K562 (cell line): ENCODE measurements around the gene ZNF716. TPM values are rescaled to one million over a fixed set of nuclear protein-coding genes. Genes with fewer than 3 reads are reported as not detected.

Experiments used
- ATAC-seq: fragments of 200-7000 bp; cut with Tn5 transposase; 3 replicates; pipeline ENCODE4 v1.9.1; 2020; ENCODE audit warnings: moderate library complexity
- BruUV-seq: library from RNA; stranded (reverse); fragments of 400-500 nt; replicated peaks from 2 replicates; lab custom pipeline; 2021; lab: Mats Ljungman, UMichigan
- CTCF ChIA-PET: fragments of 300-600 bp; formaldehyde crosslinking; extraction: SDS; loops from one replicate; lab custom pipeline; 2021; ENCODE audit warnings: low intra/inter-chr PET ratio; lab: Yijun Ruan, JAX
- POLR2A ChIA-PET: fragments of 300-600, 350-650 bp; sonication (Branson Sonifier 250); formaldehyde crosslinking; extraction: SDS; loops from one replicate; lab custom pipeline; 2021; ENCODE audit warnings: antibody characterized with exemption, inconsistent platforms; lab: Yijun Ruan, JAX
- DNase-seq, 4 experiments: peaks; one replicate each; pipeline versions ENCODE4 v3.0.0 to v3.0.0-alpha.2; 2011 to 2018; ENCODE audit warnings: low spot score in 3 of 4, mixed read lengths in 3 of 4; ENCODE audit errors: extremely low read depth in 1 of 4
- FAIRE-seq: peaks from 2 replicates; lab custom pipeline; 2011; peaks lifted over from hg19 to GRCh38; lab: Jason Lieb, UNC
- H2AFZ ChIP-seq: 2 replicates; pipeline ENCODE4 v1.6.0; 2011; ENCODE audit warnings: low read depth, low read length, control low read depth, inconsistent platforms
- H3K27ac ChIP-seq: fragments of 200-600 bp; 3 replicates; pipeline ENCODE4 v1.8.0; 2011; ENCODE audit warnings: low read depth, mild to moderate bottlenecking, control low read depth, inconsistent platforms, low read length, moderate library complexity, mixed read lengths; ENCODE audit errors: extremely low read depth
- H3K27me3 ChIP-seq, 2 experiments: fragments of 300-600 bp in 1 of 2; 2 replicates in 1 of 2; 3 replicates in 1 of 2; pipeline versions ENCODE4 v1.6.0 to v1.8.0; 2011; ENCODE audit warnings: inconsistent platforms in 2 of 2, low read length in 2 of 2, mild to moderate bottlenecking in 1 of 2, mixed read lengths in 1 of 2, moderate library complexity in 1 of 2; ENCODE audit not compliant: control insufficient read depth in 2 of 2, insufficient read depth in 2 of 2
- H3K36me3 ChIP-seq: fragments of 300-600 bp; 3 replicates; pipeline ENCODE4 v1.8.0; 2011; ENCODE audit warnings: mild to moderate bottlenecking, low read length, inconsistent platforms; ENCODE audit not compliant: control insufficient read depth, insufficient read depth
- H3K4me1 ChIP-seq, 2 experiments: fragments of 200-600 bp in 1 of 2; replicated peaks in 1 of 2; 2 replicates in 1 of 2; 3 replicates in 1 of 2; pipeline versions ENCODE4 v1.5.1 to v1.8.0; 2011; ENCODE audit warnings: inconsistent platforms in 2 of 2, low read length in 2 of 2, mild to moderate bottlenecking in 1 of 2, mixed read lengths in 1 of 2, moderate library complexity in 1 of 2; ENCODE audit not compliant: control insufficient read depth in 2 of 2, insufficient read depth in 2 of 2
- H3K4me2 ChIP-seq: 2 replicates; pipeline ENCODE4 v1.6.1; 2011; ENCODE audit warnings: low read length, control low read depth, inconsistent platforms, mixed read lengths; ENCODE audit not compliant: insufficient read depth
- H3K4me3 ChIP-seq: fragments of 200-600 bp; sonication (generic), shearing (Covaris generic); 2 replicates; pipeline ENCODE4 v1.5.1; 2016; ENCODE audit warnings: control low read depth, inconsistent platforms
- H3K79me2 ChIP-seq: fragments of 200-600 bp; 3 replicates; pipeline ENCODE4 v1.8.0; 2011; ENCODE audit warnings: low read length, inconsistent platforms; ENCODE audit not compliant: control insufficient read depth, insufficient read depth
- H3K9ac ChIP-seq, 2 experiments: 2 replicates each; pipeline versions ENCODE4 v1.6.0 to v1.6.1; 2011; ENCODE audit warnings: low read depth in 2 of 2, low read length in 2 of 2, control low read depth in 1 of 2, inconsistent platforms in 1 of 2, mild to moderate bottlenecking in 1 of 2, mixed read lengths in 1 of 2; ENCODE audit not compliant: insufficient read depth in 1 of 2
- H3K9me1 ChIP-seq: one replicate; pipeline ENCODE4 v1.6.0; 2011; ENCODE audit warnings: inconsistent platforms, mild to moderate bottlenecking, low read length, moderate library complexity; ENCODE audit not compliant: control insufficient read depth, insufficient read depth
- H3K9me3 ChIP-seq: replicated peaks from 2 replicates; pipeline ENCODE4 v1.5.1; 2011; ENCODE audit warnings: low read depth, low read length, inconsistent platforms; ENCODE audit not compliant: control insufficient read depth, insufficient read depth
- H4K20me1 ChIP-seq: replicated peaks from 2 replicates; pipeline ENCODE4 v1.6.1; 2011; ENCODE audit warnings: low read length, inconsistent platforms, mixed read lengths; ENCODE audit not compliant: control insufficient read depth, insufficient read depth
- BRCA1 ChIP-seq, 2 experiments: fragments of 450-650 bp in 1 of 2; sonication (generic) in 1 of 2; formaldehyde crosslinking in 1 of 2; IDR thresholded peaks; 2 replicates each; pipeline versions ENCODE4 v1.5.0 to v1.6.1; 2017 to 2020; ENCODE audit warnings: mild to moderate bottlenecking in 1 of 2, missing genetic modification reagents in 1 of 2
- DACH1 ChIP-seq: fragments of 450-650 bp; IDR thresholded peaks from 2 replicates; pipeline ENCODE4 v1.6.1; 2018; ENCODE audit not compliant: partially characterized antibody
- NR3C1 ChIP-seq: sonication (generic); formaldehyde crosslinking; IDR thresholded peaks from 2 replicates; pipeline ENCODE4 v1.8.1; 2022; ENCODE audit warnings: missing genetic modification reagents
- ZNF57 ChIP-seq: fragments of 450-650 bp; formaldehyde crosslinking; IDR thresholded peaks from 2 replicates; pipeline ENCODE4 v1.4.0; 2020; ENCODE audit warnings: mild to moderate bottlenecking, moderate library complexity
- WGBS: fragments of 100-300 bp; shearing (Covaris generic); methylation state at CpG from one replicate; pipeline ENCODE4 v1.1.6; 2016; ENCODE audit warnings: low coverage, mixed read lengths; ENCODE audit not compliant: insufficient coverage; ENCODE audit errors: missing lambda C conversion rate; 5-methylcytosine and 5-hydroxymethylcytosine counted together
- in situ Hi-C: fragments of 300-500 bp; cut with MboI; formaldehyde crosslinking; loops from 4 replicates; pipeline ENCODE4 v1.15.0; 2018; ENCODE audit warnings: inconsistent platforms, mixed read lengths
- intact Hi-C: fragments of 100-400 bp; cut with micrococcal nuclease; formaldehyde crosslinking; loops from 2 replicates; pipeline ENCODE4 v1.14.2; 2022
- polyA plus RNA-seq, 8 experiments: library from polyadenylated mRNA; depleted of rRNA in 4 of 8; stranded (reverse) in 5 of 8; unstranded in 3 of 8; fragments of >200 nt; fragmentation: Nextera tagmentation in 2 of 8; fragmentation: Illumina TruSeq in 1 of 8; extraction: Ambion mirVana in 2 of 8; extraction: Trizol in 1 of 8; gene quantifications; 2 replicates each; pipeline versions ENCODE4 v1.2.1 to v1.2.3, GENCODE V29; 2011 to 2014; ENCODE audit warnings: inconsistent platforms in 1 of 8, missing spikeins in 1 of 8
- total RNA-seq, 7 experiments: library from RNA; depleted of rRNA in 6 of 7; stranded (reverse); fragments of >200 nt in 6 of 7; fragmentation: Illumina TruSeq in 2 of 7; extraction: Trizol in 2 of 7; gene quantifications; 2 replicates each; pipeline versions ENCODE4 v1.2.1 to v1.2.3, GENCODE V29; 2011 to 2021; ENCODE audit warnings: low replicate concordance in 1 of 7
- TF ChIP-seq, protein P1 (sequence below): fragments of 250-450 bp; sonication (Bioruptor Pico); IDR thresholded peaks from 2 replicates; pipeline ENCODE4 v1.5.0; 2020; ENCODE audit warnings: mild to moderate bottlenecking, borderline replicate concordance

Gene ZNF716
- total and polyA plus RNA-seq, 9 of the 15 experiments (the other 6 are each of a cell fraction or from before 2014, with no cell fraction given) = not detected

DNA sequence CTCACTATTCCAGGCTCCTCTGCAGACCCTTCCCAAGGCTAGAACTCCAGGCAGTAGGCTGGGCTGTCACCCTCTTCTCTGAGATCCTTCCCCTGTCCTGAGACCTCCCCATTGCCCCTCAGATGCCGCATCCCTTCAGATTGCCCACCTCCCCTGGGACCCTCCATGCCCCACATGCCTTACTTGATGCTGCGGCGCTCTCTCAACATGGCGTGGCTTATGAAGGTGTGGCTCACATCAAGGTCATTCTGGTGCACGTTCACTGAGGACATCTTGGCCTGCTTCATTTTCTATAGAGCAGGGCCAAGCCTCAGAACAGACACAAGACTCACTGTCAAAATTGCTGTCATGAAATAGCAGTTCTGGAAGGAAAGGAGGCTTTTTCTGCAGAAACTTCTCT lies 34.7 kb upstream of the ZNF716 start:
- no peaks in the 10 kb centered on the region for H3K4me1 ChIP-seq
- H3K9ac ChIP-seq = no peak overlapping the region
- H3K27ac ChIP-seq = no peak overlapping the region
- intact Hi-C loops (no loop called here), in situ Hi-C loops (no loop called here)
- no peaks in the 10 kb centered on the region for H3K79me2 ChIP-seq
- no TSS peak for BruUV-seq
- no peaks in the 10 kb centered on the region for H3K36me3 ChIP-seq
- POLR2A ChIA-PET = interaction anchor here (0.9 kb wide), 1 partner anchor 73 kb away, joined by 3 read pairs; no protein-coding TSS in a partner anchor
- CTCF ChIA-PET = no interaction called here
- no peaks in the 10 kb centered on the region for H3K27me3 ChIP-seq
- ATAC-seq = no peak
- no peaks in the 10 kb centered on the region for H3K9me3 ChIP-seq
- H4K20me1 ChIP-seq = no peaks in the 10 kb centered on the region
- no peaks in the 10 kb centered on the region for H3K9me1 ChIP-seq
- H3K4me2 ChIP-seq = no peak overlapping the region
- H3K4me3 ChIP-seq = no peak overlapping the region
- TF ChIP-seq, protein P1, sequence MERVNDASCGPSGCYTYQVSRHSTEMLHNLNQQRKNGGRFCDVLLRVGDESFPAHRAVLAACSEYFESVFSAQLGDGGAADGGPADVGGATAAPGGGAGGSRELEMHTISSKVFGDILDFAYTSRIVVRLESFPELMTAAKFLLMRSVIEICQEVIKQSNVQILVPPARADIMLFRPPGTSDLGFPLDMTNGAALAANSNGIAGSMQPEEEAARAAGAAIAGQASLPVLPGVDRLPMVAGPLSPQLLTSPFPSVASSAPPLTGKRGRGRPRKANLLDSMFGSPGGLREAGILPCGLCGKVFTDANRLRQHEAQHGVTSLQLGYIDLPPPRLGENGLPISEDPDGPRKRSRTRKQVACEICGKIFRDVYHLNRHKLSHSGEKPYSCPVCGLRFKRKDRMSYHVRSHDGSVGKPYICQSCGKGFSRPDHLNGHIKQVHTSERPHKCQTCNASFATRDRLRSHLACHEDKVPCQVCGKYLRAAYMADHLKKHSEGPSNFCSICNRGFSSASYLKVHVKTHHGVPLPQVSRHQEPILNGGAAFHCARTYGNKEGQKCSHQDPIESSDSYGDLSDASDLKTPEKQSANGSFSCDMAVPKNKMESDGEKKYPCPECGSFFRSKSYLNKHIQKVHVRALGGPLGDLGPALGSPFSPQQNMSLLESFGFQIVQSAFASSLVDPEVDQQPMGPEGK (CRISPR knock-in tag) = no peak
- TF ChIP-seq BRCA1 (IDR thresholded peaks at IDR 0.05) (no peak), BRCA1 (CRISPR knock-in tag; IDR thresholded peaks at IDR 0.05) (no peak), ZNF57 (no peak), DACH1 (no peak), NR3C1 (CRISPR knock-in tag) (no peak)
- TF ChIP-seq, all 486 proteins: peak for 0
- H2AFZ ChIP-seq = no peak overlapping the region
- WGBS = 0% methylated on average over 5 of the region's 5 CpGs
- FAIRE-seq (no peak), DNase-seq (no peak)
